GM23248 (cell line): ENCODE measurements around the gene EEF1AKMT2.
"Not testable (repeated sequence)": the region's sequence is repeated elsewhere in the genome, so short reads cannot be mapped to it uniquely, and the experiment has no call there.

ENCODE experiments used
- EZH2 ChIP-seq: fragments of 200-600 bp; sonication (generic); IDR thresholded peaks from 2 replicates; pipeline ENCODE4 v1.6.1; 2018; ENCODE audit warnings: antibody characterized with exemption, mild to moderate bottlenecking; ENCODE audit not compliant: insufficient read depth, poor library complexity, severe bottlenecking
- EZH2phosphoT487 ChIP-seq: fragments of 200-600 bp; sonication (generic); IDR thresholded peaks from 2 replicates; pipeline ENCODE4 v1.6.1; 2018; ENCODE audit warnings: antibody characterized with exemption, moderate library complexity, mild to moderate bottlenecking, low read depth; ENCODE audit not compliant: insufficient read depth

GRCh38 chr10:124746447-124746846, 45.2 kb downstream of the EEF1AKMT2 start:
- not testable (repeated sequence) for TF ChIP-seq EZH2, EZH2phosphoT487
